ENCODE data around the gene KLHL42.
A peak's percentile ranks its signal among the peaks of the same experiment; 100 is the strongest.

The KLHL42 gene

GRCh38 chr12:27769142-27769673, 10.8 kb upstream of the KLHL42 start:
- no peak for DNase-seq (ENCODE audit: low read depth)
- TF ChIP-seq CTCF (IDR thresholded peaks at IDR 0.05; ENCODE audit: control insufficient read depth, insufficient read depth, low read depth, low read length, missing control alignments) = no peak
- H3K4me3 ChIP-seq (ENCODE audit: control insufficient read depth, low read depth, low read length) = no peak overlapping the region

GRCh38 chr12:27771481-27772327, 8.3 kb upstream of the KLHL42 start:
- TF ChIP-seq CTCF (IDR thresholded peaks at IDR 0.05; ENCODE audit: control insufficient read depth, insufficient read depth, low read depth, low read length, missing control alignments) = no peak
- H3K4me3 ChIP-seq (ENCODE audit: control insufficient read depth, low read depth, low read length) = no peak overlapping the region
- no peak for DNase-seq (ENCODE audit: low read depth)

GRCh38 chr12:27772328-27773049, 7.5 kb upstream of the KLHL42 start:
- H3K4me3 ChIP-seq (ENCODE audit: control insufficient read depth, low read depth, low read length) = no peak overlapping the region
- DNase-seq (ENCODE audit: low read depth) = no peak
- TF ChIP-seq CTCF (IDR thresholded peaks at IDR 0.05; ENCODE audit: control insufficient read depth, insufficient read depth, low read depth, low read length, missing control alignments) = no peak

- TF ChIP-seq CTCF (IDR thresholded peaks at IDR 0.05; ENCODE audit: control insufficient read depth, insufficient read depth, low read depth, low read length, missing control alignments) = no peak
- DNase-seq (ENCODE audit: low read depth) = no peak
- no peak overlapping the region for H3K4me3 ChIP-seq (ENCODE audit: control insufficient read depth, low read depth, low read length)
Observed at GRCh38 chr12:27777141-27777540, 2.9 kb upstream of the KLHL42 start.

GRCh38 chr12:27778206-27778605, 1.8 kb upstream of the KLHL42 start:
- DNase-seq (ENCODE audit: low read depth) = no peak
- TF ChIP-seq CTCF (IDR thresholded peaks at IDR 0.05; ENCODE audit: control insufficient read depth, insufficient read depth, low read depth, low read length, missing control alignments) = no peak
- no peak overlapping the region for H3K4me3 ChIP-seq (ENCODE audit: control insufficient read depth, low read depth, low read length)

GRCh38 chr12:27779416-27779919, 565 bp upstream of the KLHL42 start:
- H3K4me3 ChIP-seq (ENCODE audit: control insufficient read depth, low read depth, low read length) = peak overlapping the region; percentile 90
- TF ChIP-seq CTCF (IDR thresholded peaks at IDR 0.05; ENCODE audit: control insufficient read depth, insufficient read depth, low read depth, low read length, missing control alignments) = no peak
- no peak for DNase-seq (ENCODE audit: low read depth)
